ENCODE measurements around the gene NCAPD2. TPM values are rescaled to one million over a fixed set of nuclear protein-coding genes. Genes with fewer than 3 reads are reported as not detected.
A peak's percentile ranks its signal among the peaks of the same experiment; 100 is the strongest.
"Not testable (repeated sequence)": the region's sequence is repeated elsewhere in the genome, so short reads cannot be mapped to it uniquely, and the experiment has no call there.

The NCAPD2 gene
- total RNA-seq, 1 experiment from 2014 or later, result 131 TPM

DNA sequence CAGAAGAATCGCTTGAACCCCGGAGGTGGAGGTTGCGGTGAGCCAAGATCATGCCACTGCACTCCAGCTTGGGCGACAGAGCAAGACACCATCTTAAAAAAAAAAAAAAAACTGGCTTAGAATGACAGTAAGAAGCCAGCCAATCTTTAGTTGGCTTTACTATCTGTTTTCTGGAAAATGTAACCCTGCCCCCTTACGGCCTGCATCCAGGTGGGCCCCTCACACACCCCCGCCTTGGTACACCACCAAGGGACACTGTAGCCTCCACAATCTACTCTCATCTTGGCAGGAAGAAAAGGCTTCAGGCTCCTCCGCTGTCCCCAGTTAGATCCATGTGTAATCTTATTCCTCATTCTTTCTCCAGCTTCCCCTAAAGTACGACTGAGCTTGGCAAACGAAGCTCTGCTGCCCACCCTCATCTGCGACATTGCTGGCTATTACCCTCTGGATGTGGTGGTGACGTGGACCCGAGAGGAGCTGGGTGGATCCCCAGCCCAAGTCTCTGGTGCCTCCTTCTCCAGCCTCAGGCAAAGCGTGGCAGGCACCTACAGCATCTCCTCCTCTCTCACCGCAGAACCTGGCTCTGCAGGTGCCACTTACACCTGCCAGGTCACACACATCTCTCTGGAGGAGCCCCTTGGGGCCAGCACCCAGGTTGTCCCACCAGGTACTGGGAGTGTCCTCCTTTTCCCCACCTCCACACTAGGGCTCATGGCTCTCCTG lies 35.5 kb upstream of the NCAPD2 start:
- Histone ChIP-seq H3K9me3 (replicated peaks) (no peaks in the 10 kb centered on the region), H3K4me1 (replicated peaks) (no peaks in the 10 kb centered on the region), H3K27me3 (replicated peaks) (no peaks in the 10 kb centered on the region), H3K4me3 (no peak overlapping the region), H3K27ac (no peak overlapping the region), H3K36me3 (peaks cover 66% of the 10 kb centered on the region)
- no peak for DNase-seq (ENCODE audit: low read depth in 1 of 2, low spot score in 2 of 2)

DNA sequence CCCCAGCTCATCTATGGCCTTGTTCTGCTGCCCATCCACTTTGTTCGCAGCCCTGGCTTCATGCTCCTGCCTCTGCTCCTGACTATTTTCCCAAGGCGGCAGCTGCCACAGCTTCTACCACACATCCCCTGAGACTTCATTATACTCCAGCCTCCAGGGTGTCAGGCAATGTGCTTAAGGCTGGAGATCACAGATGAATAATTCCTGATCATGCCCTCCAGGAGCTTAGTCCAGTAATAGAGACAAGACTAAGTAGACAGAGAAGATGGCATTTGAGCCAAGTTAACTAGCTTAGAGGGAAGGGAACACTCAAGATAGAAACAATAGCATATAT lies 34.9 kb upstream of the NCAPD2 start:
- Histone ChIP-seq H3K36me3 (peaks cover 68% of the 10 kb centered on the region), H3K4me1 (replicated peaks) (no peaks in the 10 kb centered on the region), H3K27ac (no peak overlapping the region), H3K4me3 (no peak overlapping the region), H3K9me3 (replicated peaks) (no peaks in the 10 kb centered on the region), H3K27me3 (replicated peaks) (no peaks in the 10 kb centered on the region)
- DNase-seq (ENCODE audit: low read depth in 1 of 2, low spot score in 2 of 2), result no peak

DNA sequence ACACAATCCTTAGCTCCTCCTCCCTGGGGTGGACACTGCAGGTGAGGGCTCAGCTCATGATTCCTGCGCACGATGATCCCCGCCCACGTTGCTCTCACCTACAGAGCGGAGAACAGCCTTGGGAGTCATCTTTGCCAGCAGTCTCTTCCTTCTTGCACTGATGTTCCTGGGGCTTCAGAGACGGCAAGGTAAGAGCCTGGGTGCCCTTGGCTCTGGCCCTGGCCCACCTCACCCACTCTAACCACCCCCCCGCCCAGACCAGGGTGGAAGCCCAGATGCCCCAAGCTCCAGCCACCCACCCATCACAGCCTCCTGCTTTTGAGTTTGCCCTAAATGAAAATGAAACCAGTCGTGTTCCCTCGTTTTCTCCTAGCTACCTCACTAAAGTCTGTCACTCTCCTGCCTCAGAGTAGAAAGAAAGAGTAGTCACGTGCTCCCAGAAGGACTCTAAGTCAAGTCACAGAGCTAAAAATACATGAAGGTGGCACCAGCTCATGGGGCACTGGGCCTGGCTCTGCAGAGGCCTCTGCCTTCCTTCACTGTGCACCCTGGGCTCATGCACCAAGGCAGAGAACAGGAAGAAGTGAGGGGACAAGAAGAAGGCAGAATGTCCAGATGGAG lies 33.0 kb upstream of the NCAPD2 start:
- H3K27ac ChIP-seq, result no peak overlapping the region
- H3K4me3 ChIP-seq, result no peak overlapping the region
- H3K36me3 ChIP-seq, result peaks cover 85% of the 10 kb centered on the region
- H3K27me3 ChIP-seq (replicated peaks), result no peaks in the 10 kb centered on the region
- DNase-seq (ENCODE audit: low read depth in 1 of 2, low spot score in 2 of 2), result no peak
- no peaks in the 10 kb centered on the region for H3K9me3 ChIP-seq (replicated peaks)
- H3K4me1 ChIP-seq (replicated peaks), result no peaks in the 10 kb centered on the region

DNA sequence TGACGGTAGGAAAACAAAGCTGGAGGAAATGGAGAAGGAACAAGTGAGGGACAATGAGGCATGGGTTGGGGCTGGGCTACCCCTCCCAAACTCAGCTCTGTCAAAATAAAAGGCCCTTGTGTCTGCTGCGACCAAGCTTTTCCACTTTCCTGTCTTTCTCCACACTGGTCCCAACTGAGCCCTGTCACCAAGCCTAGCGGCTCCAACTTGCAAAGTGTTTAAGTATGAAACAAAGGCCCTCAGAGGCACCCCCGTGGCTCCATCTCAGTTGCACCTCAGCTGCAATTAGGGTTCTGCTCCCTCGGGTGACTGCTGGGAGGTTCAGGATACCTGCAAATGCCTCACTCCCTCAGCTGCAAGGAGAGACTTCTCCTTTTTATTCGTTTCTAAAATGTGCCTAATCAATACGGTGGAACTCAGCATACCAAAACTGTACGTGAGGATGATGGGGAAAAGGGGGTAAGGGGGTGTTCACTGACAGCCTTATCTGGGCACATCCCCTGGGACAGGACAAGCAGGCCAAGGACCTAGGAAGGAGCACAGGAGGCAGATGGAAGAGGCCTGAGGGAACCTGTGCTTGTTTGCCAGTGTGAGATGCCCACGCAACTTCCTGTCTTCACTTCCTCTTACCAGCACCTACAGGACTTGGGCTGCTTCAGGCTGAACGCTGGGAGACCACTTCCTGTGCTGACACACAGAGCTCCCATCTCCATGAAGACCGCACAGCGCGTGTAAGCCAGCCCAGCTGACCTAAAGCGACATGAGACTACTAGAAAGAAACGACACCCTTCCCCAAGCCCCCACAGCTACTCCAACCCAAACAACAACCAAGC lies 32.3 kb upstream of the NCAPD2 start:
- Histone ChIP-seq H3K9me3 (replicated peaks) (no peaks in the 10 kb centered on the region), H3K4me3 (no peak overlapping the region), H3K36me3 (peaks cover 93% of the 10 kb centered on the region), H3K27me3 (replicated peaks) (no peaks in the 10 kb centered on the region), H3K27ac (no peak overlapping the region), H3K4me1 (replicated peaks) (no peaks in the 10 kb centered on the region)
- DNase-seq (ENCODE audit: low read depth in 1 of 2, low spot score in 2 of 2), result no peak

DNA sequence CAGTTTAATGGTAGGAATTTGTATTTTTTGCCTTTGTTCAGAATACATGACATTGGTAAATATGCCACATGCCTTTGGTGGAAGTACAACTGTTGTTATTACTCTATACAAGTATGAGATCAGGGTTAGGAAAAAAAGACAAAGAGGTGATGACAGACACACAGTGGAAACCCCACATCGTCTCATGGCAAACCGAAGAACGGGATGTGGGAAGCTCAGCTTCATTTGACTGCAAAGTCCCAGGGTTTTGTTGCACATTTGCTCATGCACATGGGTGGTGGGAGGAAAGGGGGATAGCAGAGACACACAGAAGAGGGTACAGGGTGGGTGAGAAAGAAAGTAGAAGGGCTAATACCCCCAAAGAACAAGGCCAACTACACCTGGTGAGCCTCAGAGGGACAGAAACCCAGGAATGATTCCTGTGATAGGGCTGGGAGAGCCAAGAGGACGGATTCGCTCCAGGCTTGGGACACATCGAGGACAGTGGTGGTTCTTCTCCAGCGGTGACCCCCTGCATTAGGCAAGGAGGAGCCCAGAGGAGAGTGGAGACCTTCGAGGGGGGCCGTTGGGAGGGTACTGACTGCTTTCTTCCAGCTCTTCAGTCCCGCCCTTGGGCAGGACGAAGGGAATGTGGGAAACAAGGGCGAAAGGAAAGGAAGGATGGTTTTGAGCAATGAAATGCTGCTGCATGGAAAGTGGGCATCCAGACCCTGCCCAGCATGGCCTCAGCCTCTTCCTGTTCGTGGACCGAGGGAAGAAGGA lies 31.5 kb upstream of the NCAPD2 start:
- H3K4me1 ChIP-seq (replicated peaks), result no peaks in the 10 kb centered on the region
- H3K36me3 ChIP-seq, result peaks cover 89% of the 10 kb centered on the region
- no peaks in the 10 kb centered on the region for H3K27me3 ChIP-seq (replicated peaks)
- no peaks in the 10 kb centered on the region for H3K9me3 ChIP-seq (replicated peaks)
- DNase-seq (ENCODE audit: low read depth in 1 of 2, low spot score in 2 of 2), result no peak
- H3K4me3 ChIP-seq, result no peak overlapping the region
- H3K27ac ChIP-seq, result no peak overlapping the region

DNA sequence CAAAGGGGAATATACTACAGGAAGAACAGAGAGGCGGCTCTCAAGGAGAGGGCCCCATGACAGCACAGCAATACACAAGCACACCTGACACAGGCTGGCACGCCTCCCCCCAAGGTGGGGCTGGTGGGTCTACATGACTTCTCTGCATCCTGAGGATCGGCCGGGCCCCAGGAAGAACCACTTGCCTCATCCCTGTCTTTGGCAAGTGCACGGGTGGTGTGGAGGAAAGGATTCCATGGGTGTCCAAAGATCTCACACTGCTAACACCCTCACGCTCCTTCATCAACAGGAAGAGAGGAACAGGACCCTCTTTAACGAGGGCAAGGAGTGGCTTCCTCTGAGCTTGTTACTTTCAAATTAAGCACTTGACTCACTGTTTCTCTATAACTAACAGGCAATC lies 30.7 kb upstream of the NCAPD2 start:
- Histone ChIP-seq H3K4me1 (replicated peaks) (peaks cover 2% of the 10 kb centered on the region), H3K9me3 (replicated peaks) (no peaks in the 10 kb centered on the region), H3K27me3 (replicated peaks) (no peaks in the 10 kb centered on the region), H3K27ac (no peak overlapping the region), H3K4me3 (no peak overlapping the region), H3K36me3 (peaks cover 88% of the 10 kb centered on the region)
- no peak for DNase-seq (ENCODE audit: low read depth in 1 of 2, low spot score in 2 of 2)

DNA sequence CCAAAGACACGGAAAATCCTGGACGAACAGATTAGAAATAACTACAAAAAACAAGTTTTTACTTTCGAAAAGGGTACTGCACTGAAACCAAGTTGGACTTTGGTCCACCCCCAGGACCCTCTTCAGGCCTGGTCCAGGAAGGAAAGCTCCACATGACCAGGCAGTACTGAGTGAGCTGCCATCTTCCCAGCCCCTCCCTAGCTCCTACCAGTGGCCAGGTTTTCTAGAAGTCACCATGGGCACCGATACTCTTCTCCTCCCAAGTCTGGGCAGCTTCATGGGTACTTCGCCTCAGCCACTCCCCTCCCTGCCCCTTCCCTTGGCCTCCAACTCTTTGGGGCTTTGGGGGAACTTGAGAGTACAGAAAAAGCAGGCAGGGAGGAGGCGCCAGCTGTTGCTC lies 30.0 kb upstream of the NCAPD2 start:
- Histone ChIP-seq H3K27me3 (replicated peaks) (no peaks in the 10 kb centered on the region), H3K4me3 (no peak overlapping the region), H3K27ac (no peak overlapping the region), H3K9me3 (replicated peaks) (no peaks in the 10 kb centered on the region), H3K36me3 (peaks cover 82% of the 10 kb centered on the region), H3K4me1 (replicated peaks) (peaks cover 9% of the 10 kb centered on the region)
- no peak for DNase-seq (ENCODE audit: low read depth in 1 of 2, low spot score in 2 of 2)

DNA sequence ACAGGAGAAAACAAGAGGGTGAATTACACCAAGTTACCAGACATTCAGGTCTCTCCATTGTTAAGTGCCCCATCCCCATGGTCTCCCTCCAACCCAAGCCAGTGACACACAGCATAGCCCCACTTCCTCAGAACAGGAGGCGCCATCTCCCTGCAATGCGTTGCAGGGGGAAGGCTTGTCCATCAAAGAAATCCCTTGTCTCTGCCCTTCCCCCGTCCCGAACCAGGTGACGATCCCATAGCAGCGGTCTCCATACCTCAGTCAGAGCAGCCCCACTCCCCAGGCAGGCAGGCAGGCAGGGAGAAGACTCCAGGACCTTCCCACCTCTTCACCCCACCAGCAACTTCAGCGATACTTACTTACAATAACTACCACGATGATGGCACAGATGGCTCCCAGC lies 29.4 kb upstream of the NCAPD2 start:
- Histone ChIP-seq H3K4me3 (no peak overlapping the region), H3K4me1 (replicated peaks) (peaks cover 16% of the 10 kb centered on the region), H3K27ac (no peak overlapping the region), H3K9me3 (replicated peaks) (no peaks in the 10 kb centered on the region), H3K36me3 (peaks cover 75% of the 10 kb centered on the region), H3K27me3 (replicated peaks) (no peaks in the 10 kb centered on the region)
- no peak for DNase-seq (ENCODE audit: low read depth in 1 of 2, low spot score in 2 of 2)

DNA sequence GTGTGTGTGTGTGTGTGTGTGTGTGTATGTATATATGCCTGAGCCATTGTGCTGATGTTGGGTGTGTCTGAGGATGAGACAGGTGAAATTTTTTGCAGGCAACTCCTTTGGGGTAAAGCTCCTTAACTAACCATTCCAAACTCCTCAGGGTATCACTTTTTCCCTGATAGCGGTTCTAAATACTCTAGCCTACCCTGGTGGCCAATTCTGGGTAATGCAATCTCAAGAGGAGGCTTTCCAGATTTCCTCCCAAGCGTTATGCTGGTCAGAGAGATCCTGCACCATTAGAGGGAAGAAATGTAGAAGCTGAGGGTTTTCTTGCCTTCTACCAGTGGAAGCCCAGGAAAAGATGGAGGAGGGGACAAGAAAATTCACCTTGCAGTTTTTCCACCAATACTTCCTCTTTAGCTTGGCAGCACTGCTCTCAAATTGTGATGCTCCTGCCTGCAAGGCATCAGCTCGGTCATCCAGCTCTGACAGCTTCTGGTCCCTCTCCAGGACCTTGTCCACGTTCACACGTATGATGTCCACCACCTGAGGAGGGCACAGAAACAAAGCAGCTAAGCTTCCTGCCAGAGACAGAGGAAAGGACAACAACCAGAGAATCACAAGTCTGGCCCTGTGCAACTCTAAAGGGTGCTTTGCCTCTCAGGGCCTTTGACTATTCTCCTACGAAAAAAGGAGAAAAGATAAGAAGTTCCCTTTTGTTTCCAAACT lies 28.3 kb upstream of the NCAPD2 start:
- Histone ChIP-seq H3K4me1 (replicated peaks) (peaks cover 18% of the 10 kb centered on the region), H3K4me3 (no peak overlapping the region), H3K9me3 (replicated peaks) (no peaks in the 10 kb centered on the region), H3K27ac (no peak overlapping the region), H3K36me3 (peaks cover 65% of the 10 kb centered on the region), H3K27me3 (replicated peaks) (no peaks in the 10 kb centered on the region)
- DNase-seq (ENCODE audit: low read depth in 1 of 2, low spot score in 2 of 2), result peak in 1 of 2 experiments; percentile 60

DNA sequence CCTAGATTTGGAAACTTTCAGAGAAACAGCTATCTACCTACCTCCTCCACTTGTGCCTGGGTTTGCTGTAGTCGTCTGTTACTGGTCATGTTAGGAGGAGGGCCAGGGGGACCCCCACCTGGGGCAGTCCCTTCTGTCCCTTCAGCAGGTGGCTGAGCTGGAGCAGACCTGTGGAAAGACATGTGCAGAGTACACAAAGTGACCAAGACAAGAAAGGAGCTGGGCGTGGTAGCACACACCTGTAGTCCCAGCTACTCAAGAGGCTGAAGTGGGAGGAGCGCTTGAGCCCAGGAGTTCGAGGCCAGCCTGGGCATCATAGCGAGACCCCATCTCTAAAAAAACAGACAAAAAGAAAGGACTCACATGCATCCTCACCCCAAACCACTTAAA lies 27.7 kb upstream of the NCAPD2 start:
- H3K27me3 ChIP-seq (replicated peaks), result no peaks in the 10 kb centered on the region
- no peak overlapping the region for H3K4me3 ChIP-seq
- DNase-seq (ENCODE audit: low read depth in 1 of 2, low spot score in 2 of 2), result no peak
- H3K36me3 ChIP-seq, result peaks cover 60% of the 10 kb centered on the region
- no peak overlapping the region for H3K27ac ChIP-seq
- peaks cover 21% of the 10 kb centered on the region for H3K4me1 ChIP-seq (replicated peaks)
- H3K9me3 ChIP-seq (replicated peaks), result no peaks in the 10 kb centered on the region

DNA sequence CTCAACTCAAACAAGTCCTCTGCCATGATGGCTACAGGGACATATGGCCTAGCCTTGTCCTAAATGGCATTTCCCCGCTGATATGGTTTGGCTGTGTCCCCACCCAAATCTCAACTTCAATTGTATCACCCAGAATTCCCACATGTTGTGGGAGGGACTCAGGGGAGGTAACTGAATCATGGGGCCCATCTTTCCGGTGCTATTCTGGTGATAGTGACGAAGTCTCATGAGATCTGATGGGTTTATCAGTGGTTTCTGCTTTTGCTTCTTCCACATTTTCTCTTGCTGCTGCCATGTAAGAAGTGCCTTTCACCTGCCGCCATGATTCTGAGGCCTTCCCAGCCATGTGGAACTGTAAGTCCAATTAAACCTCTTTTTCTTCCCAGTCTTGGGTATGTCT lies 27.2 kb upstream of the NCAPD2 start:
- not testable (repeated sequence) for H3K9me3 ChIP-seq (replicated peaks)

DNA sequence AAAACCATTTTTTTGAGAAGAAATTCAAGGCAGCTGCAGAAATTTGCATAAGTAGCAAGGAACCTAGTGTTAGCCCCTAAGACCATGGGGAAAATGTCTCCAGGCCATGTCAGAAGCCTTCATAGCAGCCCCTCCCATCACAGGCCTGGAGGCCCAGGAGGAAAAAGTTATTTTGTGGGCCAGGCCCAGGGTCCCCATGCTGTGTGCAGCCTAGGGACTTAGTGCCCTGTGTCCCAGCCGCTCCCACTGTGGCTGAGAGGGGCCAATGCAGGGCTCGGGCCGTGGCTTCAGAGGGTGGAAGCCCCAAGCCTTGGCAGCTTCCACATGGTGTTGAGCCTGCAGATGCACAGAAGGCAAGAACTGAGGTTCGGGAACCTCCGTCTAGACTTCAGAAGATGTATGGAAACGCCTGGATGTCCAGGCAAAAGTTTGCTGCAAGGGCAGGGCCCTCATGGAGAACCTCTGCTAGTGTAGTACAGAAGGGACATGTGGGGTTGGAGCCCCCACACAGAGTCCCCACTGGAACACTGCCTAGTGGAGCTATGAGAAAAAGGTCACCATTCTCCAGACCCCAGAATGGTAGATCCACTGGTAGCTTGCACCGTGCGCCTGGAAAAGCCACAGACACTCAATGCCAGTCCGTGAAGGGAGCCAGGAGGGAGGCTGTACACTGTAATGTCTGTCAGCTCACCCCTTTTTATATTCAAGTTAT lies 26.2 kb upstream of the NCAPD2 start:
- H3K9me3 ChIP-seq (replicated peaks); DNase-seq (ENCODE audit: low read depth in 1 of 2, low spot score in 2 of 2); H3K27ac ChIP-seq; H3K27me3 ChIP-seq (replicated peaks); H3K4me3 ChIP-seq: not testable (repeated sequence)
- Histone ChIP-seq H3K36me3 (peaks cover 46% of the 10 kb centered on the region), H3K4me1 (replicated peaks) (peaks cover 24% of the 10 kb centered on the region)

More for the DNA sequence above, 27.2 kb upstream of the NCAPD2 start:
- H3K27me3 ChIP-seq (replicated peaks); H3K4me3 ChIP-seq; DNase-seq (ENCODE audit: low read depth in 1 of 2, low spot score in 2 of 2); H3K27ac ChIP-seq: not testable (repeated sequence)
- Histone ChIP-seq H3K36me3 (peaks cover 56% of the 10 kb centered on the region), H3K4me1 (replicated peaks) (peaks cover 24% of the 10 kb centered on the region)

DNA sequence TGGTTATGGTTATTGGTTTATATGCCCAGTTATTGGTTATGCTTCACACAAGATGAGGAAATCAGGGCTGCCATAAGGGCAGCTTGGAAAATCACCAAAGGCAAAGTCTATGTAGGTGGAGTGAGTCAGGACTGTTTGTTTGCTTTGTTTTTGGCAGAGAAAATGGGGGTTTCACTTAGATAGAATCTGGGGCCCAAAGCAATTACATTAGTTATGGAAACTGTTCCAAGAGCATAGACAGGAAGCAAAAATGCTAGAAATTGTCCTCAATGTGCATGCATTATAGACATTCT lies 25.7 kb upstream of the NCAPD2 start:
- Histone ChIP-seq H3K4me3 (no peak overlapping the region), H3K27ac (no peak overlapping the region), H3K36me3 (peaks cover 41% of the 10 kb centered on the region), H3K9me3 (replicated peaks) (no peaks in the 10 kb centered on the region), H3K27me3 (replicated peaks) (no peaks in the 10 kb centered on the region), H3K4me1 (replicated peaks) (peaks cover 24% of the 10 kb centered on the region)
- no peak for DNase-seq (ENCODE audit: low read depth in 1 of 2, low spot score in 2 of 2)
